ENCODE data around the gene SHISA5. TPM values are rescaled to one million over a fixed set of nuclear protein-coding genes. Genes with fewer than 3 reads are reported as not detected.

Gene SHISA5
- total and polyA plus RNA-seq, 2 experiments from 2014 or later = 146 to 166 TPM

- TF ChIP-seq ETS1 (IDR thresholded peaks at IDR 0.05) = 0 out of 2 replicates have a peak, but pooled peaks have one; percentile 69
- no peak for TF ChIP-seq ZNF114 (CRISPR knock-in tag; IDR thresholded peaks at IDR 0.05)
These were observed 30.9 kb downstream of the SHISA5 start (continued) for GRCh38 chr3:48472923-48473616.

GRCh38 chr3:48472673-48472922 is 31.4 kb downstream of the SHISA5 start:
- Histone ChIP-seq H3K27me3 (ENCODE audit: insufficient read depth) (no peaks in the 10 kb centered on the region), H3K79me2 (replicated peaks; ENCODE audit: insufficient read depth) (peaks cover 24% of the 10 kb centered on the region), H3K4me3 (peak overlapping the region; percentile 60), H3K36me3 (ENCODE audit: insufficient read depth) (peaks cover 6% of the 10 kb centered on the region; the same call in 1 of the 2 replicates), H2AFZ (no peak overlapping the region; the same call in 1 of the 2 replicates), H3F3A (replicated peaks; ENCODE audit: low read depth) (peaks cover 13% of the 10 kb centered on the region; the same call in 1 of the 2 replicates), H4K20me1 (replicated peaks; ENCODE audit: insufficient read depth) (no peaks in the 10 kb centered on the region), H3K4me1 (ENCODE audit: insufficient read depth) (peaks cover 26% of the 10 kb centered on the region), H3K9me2 (ENCODE audit: insufficient read depth) (no peaks in the 10 kb centered on the region), H3K27ac (ENCODE audit: low read depth) (peak overlapping the region; percentile 98), H3K4me2 (peak overlapping the region; percentile 78)
- TF ChIP-seq ZNF114 (CRISPR knock-in tag; IDR thresholded peaks at IDR 0.05) (no peak), CTCF (conservative IDR thresholded peaks at IDR 0.05; ENCODE audit: low read depth in 2 of 2) (no peak), POLR2AphosphoS5 (IDR thresholded peaks at IDR 0.05; ENCODE audit: low read depth) (no peak), EZH2phosphoT487 (IDR thresholded peaks at IDR 0.05; ENCODE audit: unreplicated experiment) (no peak)
- Mint-ChIP-seq H3K27ac (peak overlapping the region; percentile 99), H3K36me3 (ENCODE audit: low read depth) (peaks cover 28% of the 10 kb centered on the region), H3K4me3 (peak overlapping the region; percentile 91), H3K27me3 (ENCODE audit: insufficient read depth, low read depth, poor library complexity) (peaks cover 24% of the 10 kb centered on the region), H3K9me3 (peaks cover 4% of the 10 kb centered on the region), H3K4me1 (peaks cover 33% of the 10 kb centered on the region)
- peak; percentile 67 for DNase-seq (ENCODE audit: low spot score)
- peak; percentile 5 for ATAC-seq

- DNase-seq (ENCODE audit: low spot score) = no peak
- H3K27ac Mint-ChIP-seq = peak overlapping the region; percentile 66
- no peaks in the 10 kb centered on the region for H4K20me1 ChIP-seq (replicated peaks; ENCODE audit: insufficient read depth)
These were observed 33.7 kb downstream of the SHISA5 start for GRCh38 chr3:48470286-48470685.

More at GRCh38 chr3:48470286-48470685, 33.7 kb downstream of the SHISA5 start:
- no peak overlapping the region for H3K4me2 ChIP-seq
- H3K4me1 ChIP-seq (ENCODE audit: insufficient read depth) = peaks cover 18% of the 10 kb centered on the region
- Mint-ChIP-seq H3K36me3 (ENCODE audit: low read depth) (peaks cover 41% of the 10 kb centered on the region), H3K4me1 (peaks cover 40% of the 10 kb centered on the region), H3K4me3 (no peak overlapping the region; the same call in 2 of the 3 replicates), H3K9me3 (peaks cover 4% of the 10 kb centered on the region), H3K27me3 (ENCODE audit: insufficient read depth, low read depth, poor library complexity) (peaks cover 29% of the 10 kb centered on the region)
- H2AFZ ChIP-seq = no peak overlapping the region
- H3K27me3 ChIP-seq (ENCODE audit: insufficient read depth) = no peaks in the 10 kb centered on the region
- no peak for ATAC-seq
- peaks cover 9% of the 10 kb centered on the region; the same call in 1 of the 2 replicates for H3K36me3 ChIP-seq (ENCODE audit: insufficient read depth)
- H3K79me2 ChIP-seq (replicated peaks; ENCODE audit: insufficient read depth) = peaks cover 24% of the 10 kb centered on the region
- TF ChIP-seq NANOG (IDR thresholded peaks at IDR 0.05; ENCODE audit: borderline replicate concordance) (no peak), JUNB (IDR thresholded peaks at IDR 0.05; ENCODE audit: unreplicated experiment) (no peak), STAT1 (IDR thresholded peaks at IDR 0.05; ENCODE audit: unreplicated experiment) (no peak), EZH2 (IDR thresholded peaks at IDR 0.05; ENCODE audit: low read depth, unreplicated experiment) (no peak), CREB1 (CRISPR knock-in tag; IDR thresholded peaks at IDR 0.05; ENCODE audit: low read depth) (no peak), ZNF331 (CRISPR knock-in tag; IDR thresholded peaks at IDR 0.05; ENCODE audit: low read depth) (no peak)
- peaks cover 18% of the 10 kb centered on the region for H3F3A ChIP-seq (replicated peaks; ENCODE audit: low read depth)
- H3K9me2 ChIP-seq (ENCODE audit: insufficient read depth) = no peaks in the 10 kb centered on the region
- no peak overlapping the region for H3K4me3 ChIP-seq
- 0 out of 2 replicates have a peak overlapping the region, but pooled peaks have one; percentile 59 for H3K27ac ChIP-seq (ENCODE audit: low read depth)

Data from GM23338 (cell line).